Panc1 (cell line): ENCODE measurements around the gene MAGI2. TPM values are rescaled to one million over a fixed set of nuclear protein-coding genes. Genes with fewer than 3 reads are reported as not detected.

Source experiments
- ATAC-seq: fragments of 200-7000 bp; cut with Tn5 transposase; 2 replicates; pipeline ENCODE4 v1.9.1; 2020; ENCODE audit warnings: mild to moderate bottlenecking, moderate library complexity
- BruUV-seq: library from RNA; stranded (reverse); fragments of 400-500 nt; replicated peaks from 2 replicates; lab custom pipeline; 2021; lab: Mats Ljungman, UMichigan
- CTCF ChIA-PET: fragments of 300-600 bp; sonication (Branson Sonifier 250); formaldehyde crosslinking; loops from one replicate; lab custom pipeline; 2022; ENCODE audit warnings: antibody characterized with exemption; lab: Charles Lee
- POLR2A ChIA-PET: fragments of 300-600 bp; sonication (Branson Sonifier 250); formaldehyde crosslinking; loops from one replicate; lab custom pipeline; 2022; ENCODE audit warnings: antibody characterized with exemption; lab: Charles Lee
- DNase-seq: peaks from one replicate; pipeline ENCODE4 v3.0.0-alpha.2; 2010; ENCODE audit warnings: low read depth, low spot score
- H3K27ac ChIP-seq: 2 replicates; pipeline ENCODE4 v1.5.1; 2011; ENCODE audit warnings: mild to moderate bottlenecking, low read length, inconsistent platforms
- H3K27me3 ChIP-seq: fragments of 200-500 bp; sonication (Bioruptor generic); 2 replicates; pipeline ENCODE4 v1.6.0; 2014; ENCODE audit warnings: low read length, inconsistent platforms; ENCODE audit not compliant: control insufficient read depth, insufficient read depth
- H3K36me3 ChIP-seq: fragments of 200-500 bp; sonication (Bioruptor generic); 2 replicates; pipeline ENCODE4 v1.5.1; 2014; ENCODE audit warnings: inconsistent platforms, mild to moderate bottlenecking, low read length, moderate library complexity; ENCODE audit not compliant: control insufficient read depth, insufficient read depth
- H3K4me1 ChIP-seq: 2 replicates; pipeline ENCODE4 v1.5.1; 2011; ENCODE audit warnings: inconsistent platforms, mild to moderate bottlenecking, low read length, moderate library complexity; ENCODE audit not compliant: control insufficient read depth, insufficient read depth
- H3K4me3 ChIP-seq, 2 experiments: 2 replicates each; pipeline ENCODE4 v1.5.1; 2011 to 2012; ENCODE audit warnings: low read depth in 2 of 2, low read length in 2 of 2, mild to moderate bottlenecking in 2 of 2, inconsistent platforms in 1 of 2, moderate library complexity in 1 of 2
- H3K9me3 ChIP-seq: fragments of 200-500 bp; sonication (Bioruptor generic); 2 replicates; pipeline ENCODE4 v1.5.1; 2014; ENCODE audit warnings: low read depth, mild to moderate bottlenecking, inconsistent platforms, low read length, moderate library complexity; ENCODE audit not compliant: control insufficient read depth, insufficient read depth
- CTCF ChIP-seq: fragments of 450-650 bp; IDR thresholded peaks from 2 replicates; pipeline ENCODE4 v1.5.1; 2017; ENCODE audit warnings: mild to moderate bottlenecking
- POLR2AphosphoS5 ChIP-seq: IDR thresholded peaks from 2 replicates; pipeline ENCODE4 v1.6.1; 2012; ENCODE audit warnings: mild to moderate bottlenecking, low read depth, low read length, moderate library complexity
- REST ChIP-seq, 2 experiments: IDR thresholded peaks; 2 replicates each; pipeline ENCODE4 v1.6.1; 2011 to 2012; ENCODE audit warnings: low read depth in 2 of 2, control low read depth in 1 of 2, low read length in 1 of 2, mild to moderate bottlenecking in 1 of 2, moderate library complexity in 1 of 2; ENCODE audit not compliant: insufficient read depth in 1 of 2
- SIN3A ChIP-seq: IDR thresholded peaks from 2 replicates; pipeline ENCODE4 v1.6.1; 2012; ENCODE audit warnings: low read depth, mild to moderate bottlenecking, low read length, moderate library complexity, borderline replicate concordance; ENCODE audit not compliant: insufficient read depth
- TCF7L2 ChIP-seq: IDR thresholded peaks from 2 replicates; pipeline ENCODE4 v1.6.1; 2011; ENCODE audit warnings: mild to moderate bottlenecking, low read depth, low read length, inconsistent platforms
- in situ Hi-C: cut with HindIII; loops from 2 replicates; pipeline ENCODE4 v1.10.0; 2016; ENCODE audit warnings: low sequenced_read_pairs, low pct_unique_long_range_greater_than_20kb
- intact Hi-C: fragments of 100-400 bp; cut with micrococcal nuclease; formaldehyde crosslinking; loops from one replicate; pipeline ENCODE4 v1.10.0; 2022; ENCODE audit not compliant: unreplicated experiment
- total RNA-seq: library from RNA; stranded (reverse); gene quantifications from one replicate; pipeline ENCODE4 v1.2.1, GENCODE V29; 2021; ENCODE audit not compliant: unreplicated experiment

The MAGI2 gene
- total RNA-seq, 1 experiment from 2014 or later, result 5.4 TPM

- H3K9me3 ChIP-seq, result peaks cover 5% of the 10 kb centered on the region; the same call in 1 of the 2 replicates
- POLR2A ChIA-PET, result no interaction called here
- BruUV-seq, result no TSS peak
- no peaks in the 10 kb centered on the region for H3K36me3 ChIP-seq
- DNase-seq (no peak), ATAC-seq (no peak)
- CTCF ChIA-PET, result no interaction called here
- in situ Hi-C loops (no loop called here), intact Hi-C loops (no loop called here)
- H3K4me3 ChIP-seq, result no peak overlapping the region
- H3K4me1 ChIP-seq, result no peaks in the 10 kb centered on the region
- H3K27ac ChIP-seq, result no peak overlapping the region
- no peaks in the 10 kb centered on the region for H3K27me3 ChIP-seq
- TF ChIP-seq POLR2AphosphoS5 (no peak), SIN3A (no peak), TCF7L2 (no peak), REST (IDR thresholded peaks at IDR 0.05; ENCODE audit: insufficient read depth in 1 of 2, low read depth in 2 of 2, low read length in 1 of 2) (no peak), CTCF (no peak)
Observed at GRCh38 chr7:78751253-78751652, 702.2 kb downstream of the MAGI2 start.

GRCh38 chr7:78749052-78749746 is 704.3 kb downstream of the MAGI2 start:
- Histone ChIP-seq H3K36me3 (no peaks in the 10 kb centered on the region), H3K9me3 (peaks cover 5% of the 10 kb centered on the region; the same call in 1 of the 2 replicates), H3K27ac (no peak overlapping the region), H3K27me3 (no peaks in the 10 kb centered on the region), H3K4me3 (no peak overlapping the region), H3K4me1 (no peaks in the 10 kb centered on the region)
- TF ChIP-seq TCF7L2, result no peak
- no peak for TF ChIP-seq SIN3A
- TF ChIP-seq CTCF, result no peak
- no peak for TF ChIP-seq POLR2AphosphoS5
- no peak for TF ChIP-seq REST (IDR thresholded peaks at IDR 0.05; ENCODE audit: insufficient read depth in 1 of 2, low read depth in 2 of 2, low read length in 1 of 2)
- DNase-seq (no peak), ATAC-seq (no peak)
- ChIA-PET POLR2A (no interaction called here), CTCF (no interaction called here)
- in situ Hi-C loops, result no loop called here
- BruUV-seq, result no TSS peak
- intact Hi-C loops, result no loop called here
